NB4 (cell line): ENCODE data around the gene SAMD13.
A peak's percentile ranks its signal among the peaks of the same experiment; 100 is the strongest.

Experiments
- DNase-seq: peaks from one replicate; pipeline ENCODE4 v3.0.0; 2010; ENCODE audit warnings: low read depth
- H3K4me3 ChIP-seq: one replicate; pipeline ENCODE4 v1.5.1; 2011; ENCODE audit warnings: mild to moderate bottlenecking, low read depth, low read length, moderate library complexity
- MYC ChIP-seq: IDR thresholded peaks from 2 replicates; pipeline ENCODE4 v1.6.1; 2011; ENCODE audit warnings: low read depth, low read length
- POLR2A ChIP-seq: IDR thresholded peaks from 2 replicates; pipeline ENCODE4 v1.6.1; 2011; ENCODE audit warnings: mild to moderate bottlenecking; ENCODE audit not compliant: insufficient read length; ENCODE audit errors: extremely low read depth
- TF ChIP-seq, protein P1 (sequence below): IDR thresholded peaks from 2 replicates; pipeline ENCODE4 v1.6.1; 2011; ENCODE audit warnings: low read depth, low read length
- TF ChIP-seq, protein P2 (sequence below): IDR thresholded peaks from one replicate; pipeline ENCODE4 v1.5.1; 2012; ENCODE audit warnings: low read depth, low read length

SAMD13 gene

GRCh38 chr1:84291882-84292655 lies 9.4 kb upstream of the SAMD13 start:
- DNase-seq, result no peak

GRCh38 chr1:84293766-84294165 lies 7.7 kb upstream of the SAMD13 start:
- DNase-seq, result no peak
- no peak overlapping the region for H3K4me3 ChIP-seq
- TF ChIP-seq POLR2A (no peak), MYC (no peak)
- TF ChIP-seq, protein P1, sequence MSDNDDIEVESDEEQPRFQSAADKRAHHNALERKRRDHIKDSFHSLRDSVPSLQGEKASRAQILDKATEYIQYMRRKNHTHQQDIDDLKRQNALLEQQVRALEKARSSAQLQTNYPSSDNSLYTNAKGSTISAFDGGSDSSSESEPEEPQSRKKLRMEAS, result no peak
- TF ChIP-seq, protein P2, sequence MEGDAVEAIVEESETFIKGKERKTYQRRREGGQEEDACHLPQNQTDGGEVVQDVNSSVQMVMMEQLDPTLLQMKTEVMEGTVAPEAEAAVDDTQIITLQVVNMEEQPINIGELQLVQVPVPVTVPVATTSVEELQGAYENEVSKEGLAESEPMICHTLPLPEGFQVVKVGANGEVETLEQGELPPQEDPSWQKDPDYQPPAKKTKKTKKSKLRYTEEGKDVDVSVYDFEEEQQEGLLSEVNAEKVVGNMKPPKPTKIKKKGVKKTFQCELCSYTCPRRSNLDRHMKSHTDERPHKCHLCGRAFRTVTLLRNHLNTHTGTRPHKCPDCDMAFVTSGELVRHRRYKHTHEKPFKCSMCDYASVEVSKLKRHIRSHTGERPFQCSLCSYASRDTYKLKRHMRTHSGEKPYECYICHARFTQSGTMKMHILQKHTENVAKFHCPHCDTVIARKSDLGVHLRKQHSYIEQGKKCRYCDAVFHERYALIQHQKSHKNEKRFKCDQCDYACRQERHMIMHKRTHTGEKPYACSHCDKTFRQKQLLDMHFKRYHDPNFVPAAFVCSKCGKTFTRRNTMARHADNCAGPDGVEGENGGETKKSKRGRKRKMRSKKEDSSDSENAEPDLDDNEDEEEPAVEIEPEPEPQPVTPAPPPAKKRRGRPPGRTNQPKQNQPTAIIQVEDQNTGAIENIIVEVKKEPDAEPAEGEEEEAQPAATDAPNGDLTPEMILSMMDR, result no peak

More at GRCh38 chr1:84291882-84292655, 9.4 kb upstream of the SAMD13 start:
- no peak overlapping the region for H3K4me3 ChIP-seq
- TF ChIP-seq, protein P2, result no peak
- TF ChIP-seq MYC, result no peak
- TF ChIP-seq, protein P1, result no peak
- TF ChIP-seq POLR2A, result no peak

- TF ChIP-seq, protein P1, result no peak
- TF ChIP-seq POLR2A (no peak), MYC (no peak)
- TF ChIP-seq, protein P2, result no peak
- DNase-seq, result no peak
- no peak overlapping the region for H3K4me3 ChIP-seq
These were observed 6.8 kb upstream of the SAMD13 start for GRCh38 chr1:84294751-84295150.

DNA sequence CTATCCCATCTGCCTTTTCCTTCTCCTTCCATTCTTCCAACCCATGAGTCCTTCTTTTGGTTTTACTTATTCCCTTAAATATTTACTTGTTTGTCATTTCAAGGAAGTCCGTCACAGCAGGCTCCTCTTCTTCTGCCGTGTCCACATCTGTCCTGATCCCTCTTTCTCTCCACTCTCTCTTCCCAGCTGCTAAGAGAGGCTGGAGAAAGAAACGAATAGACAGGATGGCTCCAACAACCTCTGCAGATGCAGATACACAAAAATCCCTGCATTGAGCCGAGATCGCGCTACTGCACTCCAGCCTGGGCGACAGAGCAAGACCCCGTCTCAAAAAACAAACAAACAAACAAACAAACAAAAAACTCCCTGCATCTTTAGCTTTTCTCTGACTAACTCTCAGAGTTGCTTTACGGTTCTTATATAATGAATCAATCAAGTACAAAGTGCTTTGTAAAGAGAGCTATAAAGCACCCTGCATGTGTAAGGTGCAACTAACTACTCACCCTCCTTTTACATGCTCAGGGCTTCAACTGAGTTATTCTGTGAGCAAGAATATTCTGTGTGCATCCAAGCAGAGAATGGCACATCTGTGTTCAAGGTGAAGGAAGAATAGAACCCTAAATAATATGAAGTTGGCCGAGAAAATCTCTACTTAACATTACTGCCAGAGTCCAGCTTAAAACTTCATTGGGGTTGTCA lies 3.8 kb upstream of the SAMD13 start:
- DNase-seq, result no peak
- H3K4me3 ChIP-seq, result peak overlapping the region; percentile 83
- TF ChIP-seq MYC (no peak), POLR2A (no peak)
- TF ChIP-seq, protein P2, result no peak
- TF ChIP-seq, protein P1, result no peak

DNA sequence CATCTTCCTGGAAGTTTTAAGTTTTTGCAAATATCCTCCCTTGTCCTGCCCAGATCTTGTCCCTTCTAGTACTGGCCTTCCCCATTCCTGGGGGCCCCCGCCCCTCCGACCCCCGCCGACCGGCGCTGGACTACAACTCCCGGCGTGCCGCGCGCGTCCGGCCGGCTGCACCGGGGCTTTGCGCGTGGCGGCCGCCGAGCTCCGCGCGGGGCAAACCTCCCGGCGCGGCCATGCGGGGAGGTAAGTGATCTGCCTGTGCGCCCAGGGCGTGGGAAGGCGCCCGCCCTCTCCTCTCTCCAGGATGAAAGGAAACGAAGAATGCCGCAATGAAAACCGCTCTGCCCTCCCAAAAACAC lies 3.2 kb upstream of the SAMD13 start:
- TF ChIP-seq, protein P2, result no peak
- TF ChIP-seq MYC (peak; percentile 74), POLR2A (peak; percentile 73)
- TF ChIP-seq, protein P1, result peak; percentile 45
- H3K4me3 ChIP-seq, result peak overlapping the region; percentile 83
- DNase-seq, result peak; percentile 68
